Gastroesophageal sphincter (tissue), 4 donors: ENCODE results near the gene ZNF394. TPM values are rescaled to one million over a fixed set of nuclear protein-coding genes. Genes with fewer than 3 reads are reported as not detected.

ENCODE experiments used
- ATAC-seq: fragments of 150-250 bp; one replicate; pipeline ENCODE4 v1.9.1; 2016; ENCODE audit warnings: mild to moderate bottlenecking, moderate library complexity
- H3K27ac ChIP-seq, 4 donors: fragments of 200-600 bp; sonication (generic) in 3 of 4; 1 replicate in 3 of 4; 2 replicates in 1 of 4; pipeline ENCODE4 v1.5.1; 2016 to 2019
- H3K27me3 ChIP-seq: fragments of 200-600 bp; sonication (generic); one replicate; pipeline ENCODE4 v1.5.1; 2019
- H3K36me3 ChIP-seq, 2 donors: fragments of 200-600 bp; sonication (generic); one replicate each; pipeline ENCODE4 v1.5.1; 2019; ENCODE audit warnings: control low read depth in 1 of 2
- H3K4me1 ChIP-seq, 3 donors: fragments of 200-600 bp; sonication (generic); 1 replicate in 2 of 3; 2 replicates in 1 of 3; pipeline ENCODE4 v1.5.1; 2016 to 2019; ENCODE audit warnings: control low read depth in 2 of 3
- H3K4me3 ChIP-seq, 2 donors: fragments of 200-600 bp; sonication (generic); one replicate each; pipeline ENCODE4 v1.5.1; 2019; ENCODE audit warnings: mild to moderate bottlenecking in 1 of 2, moderate library complexity in 1 of 2
- H3K9me3 ChIP-seq, 3 donors: fragments of 200-600 bp; sonication (generic); one replicate each; pipeline ENCODE4 v1.5.1; 2017 to 2019; ENCODE audit warnings: control low read depth in 2 of 3
- EP300 ChIP-seq: sonication (generic); formaldehyde crosslinking; IDR thresholded peaks from one replicate; pipeline ENCODE4 v1.6.1; 2017; ENCODE audit warnings: antibody characterized with exemption, mild to moderate bottlenecking
- POLR2A ChIP-seq, 2 donors: fragments of 450-650 bp; IDR thresholded peaks; one replicate each; pipeline ENCODE4 v1.6.1; 2017; ENCODE audit warnings: antibody characterized with exemption in 2 of 2, mild to moderate bottlenecking in 2 of 2, moderate library complexity in 1 of 2
- POLR2AphosphoS5 ChIP-seq: sonication (generic); formaldehyde crosslinking; IDR thresholded peaks from one replicate; pipeline ENCODE4 v1.6.1; 2017; ENCODE audit warnings: antibody characterized with exemption
- WGBS, 2 donors: methylation state at CpG; one replicate each; pipeline ENCODE4 v1.1.5; 2018; ENCODE audit warnings: low coverage in 1 of 2; 5-methylcytosine and 5-hydroxymethylcytosine counted together
- total RNA-seq, 4 donors: library from RNA; depleted of rRNA; stranded (reverse); fragments of >200 nt; gene quantifications; one replicate each; pipeline ENCODE4 v1.1.0, GENCODE V29; 2016
- TF ChIP-seq, protein P1 (sequence below), 4 experiments: fragments of 200-600 bp in 2 of 4; fragments of 450-650 bp in 2 of 4; sonication (generic) in 1 of 4; IDR thresholded peaks; one replicate each; pipeline ENCODE4 v1.5.1; 2017 to 2019; ENCODE audit warnings: antibody characterized with exemption in 4 of 4, mild to moderate bottlenecking in 2 of 4, moderate library complexity in 2 of 4

ZNF394 gene
- total RNA-seq, 4 donors from 2014 or later = 29.9 to 54.1 (median 45.1) TPM

DNA sequence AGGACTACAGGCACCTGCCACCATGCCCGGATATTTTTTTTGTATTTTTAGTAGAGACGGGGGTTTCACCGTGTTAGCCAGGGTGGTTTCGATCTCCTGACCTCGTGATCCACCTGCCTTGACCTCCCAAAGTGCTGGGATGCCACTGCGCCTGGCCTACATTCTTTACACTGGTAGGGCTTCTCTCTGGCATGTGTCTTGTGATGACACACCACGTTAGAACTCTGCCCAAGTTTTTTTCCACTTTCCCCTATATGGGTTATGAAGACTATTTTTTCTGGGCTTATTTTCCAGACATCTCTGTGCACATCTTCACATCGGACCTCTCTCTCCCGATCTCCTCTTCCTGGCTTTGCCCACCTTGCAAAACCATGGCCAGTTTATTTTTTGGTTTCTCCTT, 41.1 kb upstream of the ZNF394 start:
- Histone ChIP-seq H3K36me3 (peaks cover 0 to 10% of the 10 kb centered on the region in 2 donors), H3K9me3 (peaks cover 0 to 58% (median 1%) of the 10 kb centered on the region in 3 donors), H3K27me3 (no peaks in the 10 kb centered on the region), H3K4me3 (no peak overlapping the region), H3K4me1 (no peaks in the 10 kb centered on the region), H3K27ac (no peak overlapping the region)
- WGBS, 2 donors = 84 to 90% methylated on average over 7 to 9 of the region's 9 CpGs
- ATAC-seq = no peak
- TF ChIP-seq EP300 (no peak), POLR2A (IDR thresholded peaks at IDR 0.05) (no peak), POLR2AphosphoS5 (no peak)
- TF ChIP-seq, protein P1, sequence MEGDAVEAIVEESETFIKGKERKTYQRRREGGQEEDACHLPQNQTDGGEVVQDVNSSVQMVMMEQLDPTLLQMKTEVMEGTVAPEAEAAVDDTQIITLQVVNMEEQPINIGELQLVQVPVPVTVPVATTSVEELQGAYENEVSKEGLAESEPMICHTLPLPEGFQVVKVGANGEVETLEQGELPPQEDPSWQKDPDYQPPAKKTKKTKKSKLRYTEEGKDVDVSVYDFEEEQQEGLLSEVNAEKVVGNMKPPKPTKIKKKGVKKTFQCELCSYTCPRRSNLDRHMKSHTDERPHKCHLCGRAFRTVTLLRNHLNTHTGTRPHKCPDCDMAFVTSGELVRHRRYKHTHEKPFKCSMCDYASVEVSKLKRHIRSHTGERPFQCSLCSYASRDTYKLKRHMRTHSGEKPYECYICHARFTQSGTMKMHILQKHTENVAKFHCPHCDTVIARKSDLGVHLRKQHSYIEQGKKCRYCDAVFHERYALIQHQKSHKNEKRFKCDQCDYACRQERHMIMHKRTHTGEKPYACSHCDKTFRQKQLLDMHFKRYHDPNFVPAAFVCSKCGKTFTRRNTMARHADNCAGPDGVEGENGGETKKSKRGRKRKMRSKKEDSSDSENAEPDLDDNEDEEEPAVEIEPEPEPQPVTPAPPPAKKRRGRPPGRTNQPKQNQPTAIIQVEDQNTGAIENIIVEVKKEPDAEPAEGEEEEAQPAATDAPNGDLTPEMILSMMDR (IDR thresholded peaks at IDR 0.05) = no peak

DNA sequence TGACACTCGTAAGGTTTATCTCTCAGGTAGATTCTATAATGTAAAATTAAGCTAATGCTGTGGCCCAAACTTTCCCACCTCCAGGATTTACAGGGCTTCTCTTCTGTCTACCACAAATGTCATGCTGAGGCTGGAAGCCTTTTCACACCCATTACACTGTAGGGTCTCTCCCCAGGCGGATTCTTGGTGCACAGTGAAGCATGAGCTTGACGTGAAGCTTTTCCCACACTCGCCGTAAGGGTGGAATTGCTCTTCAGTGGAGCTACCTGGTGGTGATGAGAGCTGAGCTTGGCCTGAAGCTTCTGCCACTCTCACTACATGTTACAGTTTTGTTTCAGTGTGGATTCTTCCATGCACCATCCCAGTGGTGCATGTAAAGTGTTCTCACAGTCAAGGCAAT, 40.5 kb upstream of the ZNF394 start:
- ATAC-seq = no peak
- Histone ChIP-seq H3K9me3 (peaks cover 0 to 58% (median 1%) of the 10 kb centered on the region in 3 donors), H3K4me1 (no peaks in the 10 kb centered on the region), H3K27ac (no peak overlapping the region), H3K27me3 (no peaks in the 10 kb centered on the region), H3K36me3 (peaks cover 0 to 8% of the 10 kb centered on the region in 2 donors), H3K4me3 (no peak overlapping the region)
- WGBS, 2 donors = 89 to 91% methylated on average over 3 to 5 of the region's 5 CpGs
- TF ChIP-seq, protein P1 (IDR thresholded peaks at IDR 0.05) = no peak
- no peak for TF ChIP-seq EP300
- TF ChIP-seq POLR2AphosphoS5 = no peak
- no peak for TF ChIP-seq POLR2A (IDR thresholded peaks at IDR 0.05)

DNA sequence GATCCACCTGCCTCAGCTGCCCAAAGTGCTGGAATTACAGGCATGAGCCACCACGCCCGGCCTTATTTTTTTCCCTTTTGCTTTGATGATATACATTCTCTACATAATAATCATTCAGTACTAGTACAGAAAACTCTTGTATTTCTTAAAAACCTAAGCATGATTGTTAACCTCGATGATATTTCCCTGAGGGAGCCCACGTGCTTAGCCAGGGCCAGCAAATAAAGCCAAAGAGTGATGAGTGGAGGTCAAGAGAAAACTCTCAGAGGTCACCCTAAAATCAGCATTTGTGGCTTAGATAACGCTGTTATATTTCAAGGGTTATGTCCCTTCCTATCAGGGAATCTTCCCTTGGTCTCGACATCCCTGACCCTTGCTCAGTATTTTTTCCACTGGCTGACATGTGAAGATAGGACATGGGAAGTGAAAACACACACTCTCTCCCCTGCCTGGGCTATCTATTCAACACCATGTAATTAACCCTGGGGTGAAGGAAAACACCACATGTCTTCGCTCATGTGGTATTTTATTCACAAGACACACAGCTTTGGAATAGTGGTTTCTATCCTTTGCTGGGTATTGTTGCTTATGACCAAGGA, 39.2 kb upstream of the ZNF394 start:
- Histone ChIP-seq H3K27ac (no peak overlapping the region), H3K36me3 (peaks cover 0 to 8% of the 10 kb centered on the region in 2 donors)
- 45 to 71% methylated on average over 7 of the region's 7 CpGs for WGBS, 2 donors

DNA sequence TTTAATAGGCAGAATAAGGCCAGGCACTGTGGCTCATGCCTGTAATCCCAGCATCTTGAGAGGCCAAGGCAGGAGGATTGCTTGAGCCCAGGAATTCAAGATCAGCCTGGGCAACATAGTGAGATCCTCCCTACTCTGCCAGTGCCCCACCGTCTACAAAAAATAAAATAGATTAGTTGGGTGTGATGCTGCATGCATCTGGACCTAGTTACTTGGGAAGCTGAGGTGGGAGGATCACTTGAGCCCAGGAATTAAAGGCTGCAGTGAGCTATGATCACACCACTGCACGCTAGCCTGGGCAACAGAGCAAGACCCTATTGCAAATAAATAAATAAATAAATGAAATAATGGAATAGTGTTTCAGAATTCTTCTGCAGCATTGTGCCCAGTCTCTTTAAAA, 35.6 kb upstream of the ZNF394 start:
- TF ChIP-seq, protein P1 (IDR thresholded peaks at IDR 0.05) = no peak
- TF ChIP-seq POLR2A (IDR thresholded peaks at IDR 0.05) (no peak), EP300 (no peak), POLR2AphosphoS5 (no peak)
- peaks cover 0 to 64% (median 7%) of the 10 kb centered on the region in 3 donors for H3K9me3 ChIP-seq
- no peak for ATAC-seq
- H3K27ac ChIP-seq = no peak overlapping the region
- H3K36me3 ChIP-seq = peaks cover 0 to 37% of the 10 kb centered on the region in 2 donors
- WGBS, 2 donors = 100% methylated on average over 1 to 2 of the region's 2 CpGs
- H3K4me3 ChIP-seq = no peak overlapping the region
- no peaks in the 10 kb centered on the region for H3K4me1 ChIP-seq
- no peaks in the 10 kb centered on the region for H3K27me3 ChIP-seq

More for the DNA sequence above, 39.2 kb upstream of the ZNF394 start:
- H3K4me3 ChIP-seq = no peak overlapping the region
- peaks cover 0 to 58% (median 1%) of the 10 kb centered on the region in 3 donors for H3K9me3 ChIP-seq
- no peaks in the 10 kb centered on the region for H3K4me1 ChIP-seq
- H3K27me3 ChIP-seq = no peaks in the 10 kb centered on the region
- no peak for ATAC-seq
- TF ChIP-seq POLR2AphosphoS5 (no peak), EP300 (no peak), POLR2A (IDR thresholded peaks at IDR 0.05) (no peak)
- TF ChIP-seq, protein P1 (IDR thresholded peaks at IDR 0.05) = no peak

DNA sequence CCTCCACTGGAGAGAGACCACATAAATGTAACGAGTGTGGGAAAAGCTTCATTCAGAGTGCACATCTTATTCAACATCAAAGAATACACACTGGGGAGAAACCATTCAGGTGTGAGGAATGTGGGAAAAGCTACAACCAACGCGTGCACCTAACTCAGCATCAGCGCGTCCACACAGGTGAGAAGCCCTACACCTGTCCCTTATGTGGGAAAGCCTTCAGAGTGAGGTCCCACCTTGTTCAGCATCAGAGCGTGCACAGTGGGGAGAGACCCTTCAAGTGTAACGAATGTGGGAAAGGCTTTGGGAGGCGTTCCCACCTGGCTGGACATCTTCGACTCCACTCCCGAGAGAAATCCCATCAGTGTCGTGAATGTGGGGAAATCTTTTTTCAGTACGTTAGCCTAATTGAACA, 31.3 kb upstream of the ZNF394 start:
- no peaks in the 10 kb centered on the region for H3K27me3 ChIP-seq
- peaks cover 0 to 59% (median 6%) of the 10 kb centered on the region in 3 donors for H3K9me3 ChIP-seq
- H3K27ac ChIP-seq = no peak overlapping the region
- no peak for TF ChIP-seq POLR2AphosphoS5
- TF ChIP-seq, protein P1 (IDR thresholded peaks at IDR 0.05) = no peak
- TF ChIP-seq POLR2A (IDR thresholded peaks at IDR 0.05) = no peak
- TF ChIP-seq EP300 = no peak
- 93 to 97% methylated on average over 8 to 12 of the region's 12 CpGs for WGBS, 2 donors
- no peak for ATAC-seq
- peaks cover 0 to 80% of the 10 kb centered on the region in 2 donors for H3K36me3 ChIP-seq
- no peak overlapping the region for H3K4me3 ChIP-seq
- H3K4me1 ChIP-seq = no peaks in the 10 kb centered on the region
